ENCODE results near the gene RAB10. TPM values are rescaled to one million over a fixed set of nuclear protein-coding genes. Genes with fewer than 3 reads are reported as not detected.

Gene RAB10
- total and polyA plus RNA-seq, 2 of the 13 experiments (the other 11 are each of a cell fraction or from before 2014, with no cell fraction given) = 48.2 to 120 TPM

DNA sequence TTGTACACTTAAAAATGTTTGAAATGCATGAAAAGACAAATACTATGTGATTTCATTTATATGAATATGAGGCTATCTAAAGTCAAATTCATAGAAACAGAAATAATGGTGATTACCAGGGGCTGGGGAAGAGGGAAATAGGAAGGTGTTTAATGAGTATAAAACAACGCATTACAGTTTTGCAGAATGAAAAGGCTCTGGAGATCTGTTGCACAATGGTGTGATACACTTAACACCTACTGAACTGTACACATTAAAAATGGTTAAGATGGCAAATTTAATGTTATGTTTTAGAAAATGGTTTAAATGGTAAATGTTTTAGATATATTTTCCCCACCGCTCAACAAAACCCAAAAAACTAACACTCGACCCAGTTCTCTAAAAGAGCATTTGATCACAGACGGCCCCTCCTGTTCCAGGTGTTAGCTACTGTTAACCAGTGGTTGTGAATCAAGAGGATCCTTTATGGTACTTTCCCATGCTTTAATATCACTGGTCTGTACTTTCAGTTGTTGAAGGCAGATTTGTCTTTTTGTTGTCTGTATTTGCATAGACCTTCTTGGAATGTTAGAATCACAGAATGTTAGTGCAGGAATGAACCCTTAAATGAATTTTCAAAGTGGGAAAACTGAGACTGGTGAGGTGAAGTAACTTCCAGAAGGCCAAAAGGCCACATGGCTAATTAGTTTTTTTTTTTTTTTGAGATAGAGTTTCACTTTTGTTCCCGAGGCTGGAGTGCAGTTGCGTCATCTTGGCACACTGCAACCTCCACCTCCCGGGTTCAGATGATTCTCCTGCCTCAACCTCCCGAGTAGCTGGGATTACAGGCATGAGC, 10.2 kb downstream of the RAB10 start (continued):
- TF ChIP-seq ZNF567 (CRISPR knock-in tag; IDR thresholded peaks at IDR 0.05; ENCODE audit: borderline replicate concordance) = peak; percentile 29; the same call in 1 of the 2 replicates
- TF ChIP-seq, protein P1, sequence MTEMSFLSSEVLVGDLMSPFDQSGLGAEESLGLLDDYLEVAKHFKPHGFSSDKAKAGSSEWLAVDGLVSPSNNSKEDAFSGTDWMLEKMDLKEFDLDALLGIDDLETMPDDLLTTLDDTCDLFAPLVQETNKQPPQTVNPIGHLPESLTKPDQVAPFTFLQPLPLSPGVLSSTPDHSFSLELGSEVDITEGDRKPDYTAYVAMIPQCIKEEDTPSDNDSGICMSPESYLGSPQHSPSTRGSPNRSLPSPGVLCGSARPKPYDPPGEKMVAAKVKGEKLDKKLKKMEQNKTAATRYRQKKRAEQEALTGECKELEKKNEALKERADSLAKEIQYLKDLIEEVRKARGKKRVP (CRISPR knock-in tag; IDR thresholded peaks at IDR 0.05) = peak in 1 of 2 experiments; percentile 68; a peak in 1 of 4 replicates
- TF ChIP-seq NONO (IDR thresholded peaks at IDR 0.05) = no peak
- TF ChIP-seq NONO (CRISPR knock-in tag; conservative IDR thresholded peaks at IDR 0.05) = 0 out of 2 replicates have a peak, but pooled peaks have one; percentile 28
- TF ChIP-seq GATAD2A (CRISPR knock-in tag; IDR thresholded peaks at IDR 0.05) = peak; percentile 50
- TF ChIP-seq HNF4A (CRISPR knock-in tag; IDR thresholded peaks at IDR 0.05) = peak; percentile 52; the same call in 1 of the 2 replicates
- TF ChIP-seq CREB1 (IDR thresholded peaks at IDR 0.05) = no peak
- TF ChIP-seq CREB1 (CRISPR knock-in tag; IDR thresholded peaks at IDR 0.05) = peak; percentile 52
- 0 out of 2 replicates have a peak, but pooled peaks have one; percentile 16 for TF ChIP-seq PHF8 (CRISPR knock-in tag; IDR thresholded peaks at IDR 0.05)
- no peak for TF ChIP-seq AGO1 (IDR thresholded peaks at IDR 0.05; ENCODE audit: low read depth, low read length, poor library complexity, severe bottlenecking)
- 0 out of 2 replicates have a peak, but pooled peaks have one; percentile 24 for TF ChIP-seq HMG20B (CRISPR knock-in tag; conservative IDR thresholded peaks at IDR 0.05)
- 0 out of 2 replicates have a peak, but pooled peaks have one; percentile 29 for TF ChIP-seq IRF2 (CRISPR knock-in tag; IDR thresholded peaks at IDR 0.05)
- TF ChIP-seq, protein P2, sequence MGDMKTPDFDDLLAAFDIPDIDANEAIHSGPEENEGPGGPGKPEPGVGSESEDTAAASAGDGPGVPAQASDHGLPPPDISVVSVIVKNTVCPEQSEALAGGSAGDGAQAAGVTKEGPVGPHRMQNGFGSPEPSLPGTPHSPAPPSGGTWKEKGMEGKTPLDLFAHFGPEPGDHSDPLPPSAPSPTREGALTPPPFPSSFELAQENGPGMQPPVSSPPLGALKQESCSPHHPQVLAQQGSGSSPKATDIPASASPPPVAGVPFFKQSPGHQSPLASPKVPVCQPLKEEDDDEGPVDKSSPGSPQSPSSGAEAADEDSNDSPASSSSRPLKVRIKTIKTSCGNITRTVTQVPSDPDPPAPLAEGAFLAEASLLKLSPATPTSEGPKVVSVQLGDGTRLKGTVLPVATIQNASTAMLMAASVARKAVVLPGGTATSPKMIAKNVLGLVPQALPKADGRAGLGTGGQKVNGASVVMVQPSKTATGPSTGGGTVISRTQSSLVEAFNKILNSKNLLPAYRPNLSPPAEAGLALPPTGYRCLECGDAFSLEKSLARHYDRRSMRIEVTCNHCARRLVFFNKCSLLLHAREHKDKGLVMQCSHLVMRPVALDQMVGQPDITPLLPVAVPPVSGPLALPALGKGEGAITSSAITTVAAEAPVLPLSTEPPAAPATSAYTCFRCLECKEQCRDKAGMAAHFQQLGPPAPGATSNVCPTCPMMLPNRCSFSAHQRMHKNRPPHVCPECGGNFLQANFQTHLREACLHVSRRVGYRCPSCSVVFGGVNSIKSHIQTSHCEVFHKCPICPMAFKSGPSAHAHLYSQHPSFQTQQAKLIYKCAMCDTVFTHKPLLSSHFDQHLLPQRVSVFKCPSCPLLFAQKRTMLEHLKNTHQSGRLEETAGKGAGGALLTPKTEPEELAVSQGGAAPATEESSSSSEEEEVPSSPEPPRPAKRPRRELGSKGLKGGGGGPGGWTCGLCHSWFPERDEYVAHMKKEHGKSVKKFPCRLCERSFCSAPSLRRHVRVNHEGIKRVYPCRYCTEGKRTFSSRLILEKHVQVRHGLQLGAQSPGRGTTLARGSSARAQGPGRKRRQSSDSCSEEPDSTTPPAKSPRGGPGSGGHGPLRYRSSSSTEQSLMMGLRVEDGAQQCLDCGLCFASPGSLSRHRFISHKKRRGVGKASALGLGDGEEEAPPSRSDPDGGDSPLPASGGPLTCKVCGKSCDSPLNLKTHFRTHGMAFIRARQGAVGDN (CRISPR knock-in tag; IDR thresholded peaks at IDR 0.05) = peak; percentile 26; the same call in 1 of the 2 replicates
- TF ChIP-seq, protein P3, sequence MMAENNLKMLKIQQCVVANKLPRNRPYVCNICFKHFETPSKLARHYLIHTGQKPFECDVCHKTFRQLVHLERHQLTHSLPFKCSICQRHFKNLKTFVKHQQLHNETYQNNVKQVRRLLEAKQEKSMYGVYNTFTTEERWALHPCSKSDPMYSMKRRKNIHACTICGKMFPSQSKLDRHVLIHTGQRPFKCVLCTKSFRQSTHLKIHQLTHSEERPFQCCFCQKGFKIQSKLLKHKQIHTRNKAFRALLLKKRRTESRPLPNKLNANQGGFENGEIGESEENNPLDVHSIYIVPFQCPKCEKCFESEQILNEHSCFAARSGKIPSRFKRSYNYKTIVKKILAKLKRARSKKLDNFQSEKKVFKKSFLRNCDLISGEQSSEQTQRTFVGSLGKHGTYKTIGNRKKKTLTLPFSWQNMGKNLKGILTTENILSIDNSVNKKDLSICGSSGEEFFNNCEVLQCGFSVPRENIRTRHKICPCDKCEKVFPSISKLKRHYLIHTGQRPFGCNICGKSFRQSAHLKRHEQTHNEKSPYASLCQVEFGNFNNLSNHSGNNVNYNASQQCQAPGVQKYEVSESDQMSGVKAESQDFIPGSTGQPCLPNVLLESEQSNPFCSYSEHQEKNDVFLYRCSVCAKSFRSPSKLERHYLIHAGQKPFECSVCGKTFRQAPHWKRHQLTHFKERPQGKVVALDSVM (CRISPR knock-in tag; IDR thresholded peaks at IDR 0.05) = peak; percentile 93
- TF ChIP-seq, protein P4, sequence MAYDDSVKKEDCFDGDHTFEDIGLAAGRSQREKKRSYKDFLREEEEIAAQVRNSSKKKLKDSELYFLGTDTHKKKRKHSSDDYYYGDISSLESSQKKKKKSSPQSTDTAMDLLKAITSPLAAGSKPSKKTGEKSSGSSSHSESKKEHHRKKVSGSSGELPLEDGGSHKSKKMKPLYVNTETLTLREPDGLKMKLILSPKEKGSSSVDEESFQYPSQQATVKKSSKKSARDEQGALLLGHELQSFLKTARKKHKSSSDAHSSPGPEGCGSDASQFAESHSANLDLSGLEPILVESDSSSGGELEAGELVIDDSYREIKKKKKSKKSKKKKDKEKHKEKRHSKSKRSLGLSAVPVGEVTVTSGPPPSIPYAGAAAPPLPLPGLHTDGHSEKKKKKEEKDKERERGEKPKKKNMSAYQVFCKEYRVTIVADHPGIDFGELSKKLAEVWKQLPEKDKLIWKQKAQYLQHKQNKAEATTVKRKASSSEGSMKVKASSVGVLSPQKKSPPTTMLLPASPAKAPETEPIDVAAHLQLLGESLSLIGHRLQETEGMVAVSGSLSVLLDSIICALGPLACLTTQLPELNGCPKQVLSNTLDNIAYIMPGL (CRISPR knock-in tag; IDR thresholded peaks at IDR 0.05; ENCODE audit: borderline replicate concordance in 1 of 2, low read depth in 1 of 2) = no peak
- TF ChIP-seq ZNF589 (CRISPR knock-in tag; conservative IDR thresholded peaks at IDR 0.05) = no peak
- TF ChIP-seq ESRRA (CRISPR knock-in tag; IDR thresholded peaks at IDR 0.05; ENCODE audit: low read depth) = no peak
- peak; percentile 64 for TF ChIP-seq HNRNPK (IDR thresholded peaks at IDR 0.05; ENCODE audit: low read depth, low read length, poor library complexity, severe bottlenecking)
- peak; percentile 54; the same call in 1 of the 2 replicates for TF ChIP-seq TBX2 (CRISPR knock-in tag; IDR thresholded peaks at IDR 0.05; ENCODE audit: borderline replicate concordance)

All from HepG2 (cell line).